HG02938 (cell line): ENCODE measurements around the gene NR1H2.

Experiments used
- ATAC-seq: cut with Tn5 transposase; IDR thresholded peaks from one replicate; pipeline ENCODE4 v1.9.1; 2021; ENCODE audit warnings: mild to moderate bottlenecking, moderate library complexity; ENCODE audit not compliant: unreplicated experiment

Gene NR1H2

GRCh38 chr19:50399368-50399745 lies 23.1 kb downstream of the NR1H2 start:
- ATAC-seq = no peak

- no peak for ATAC-seq
Measured at GRCh38 chr19:50401605-50402450, 25.6 kb downstream of the NR1H2 start.

- ATAC-seq = no peak
Measured at GRCh38 chr19:50402544-50403301, 26.5 kb downstream of the NR1H2 start.

DNA sequence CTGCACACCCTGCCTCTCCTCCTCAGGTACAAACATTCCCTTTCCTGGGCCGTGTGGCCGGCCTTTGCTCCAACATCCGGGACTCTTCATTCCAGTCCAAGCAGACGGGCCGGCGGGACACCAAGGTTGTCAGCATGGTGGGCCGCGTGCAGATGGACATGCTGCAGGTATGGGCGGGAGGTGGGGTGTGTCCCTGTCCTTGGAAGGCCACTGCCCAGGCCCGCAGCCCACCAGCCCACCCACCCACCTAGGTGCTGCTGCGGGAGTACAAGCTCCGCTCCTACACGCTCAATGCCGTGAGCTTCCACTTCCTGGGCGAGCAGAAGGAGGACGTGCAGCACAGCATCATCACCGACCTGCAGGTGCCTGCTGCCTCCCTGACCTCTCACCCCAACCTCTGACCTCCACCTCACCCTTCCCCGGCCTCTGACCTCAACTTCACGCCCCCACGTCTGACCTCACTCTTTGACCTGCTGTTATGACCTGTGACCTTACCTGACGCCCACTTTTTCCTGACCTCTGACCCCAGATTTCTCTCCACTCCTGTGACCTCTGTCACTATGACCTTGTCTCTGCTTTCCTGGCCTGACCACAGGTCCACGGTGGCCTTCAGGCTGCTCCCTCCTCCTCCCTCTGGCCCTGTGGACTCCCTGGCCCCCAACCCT lies 30.0 kb downstream of the NR1H2 start:
- ATAC-seq = no peak

GRCh38 chr19:50406829-50407228 lies 30.6 kb downstream of the NR1H2 start:
- ATAC-seq = no peak

GRCh38 chr19:50409347-50409746 lies 33.1 kb downstream of the NR1H2 start:
- no peak for ATAC-seq

DNA sequence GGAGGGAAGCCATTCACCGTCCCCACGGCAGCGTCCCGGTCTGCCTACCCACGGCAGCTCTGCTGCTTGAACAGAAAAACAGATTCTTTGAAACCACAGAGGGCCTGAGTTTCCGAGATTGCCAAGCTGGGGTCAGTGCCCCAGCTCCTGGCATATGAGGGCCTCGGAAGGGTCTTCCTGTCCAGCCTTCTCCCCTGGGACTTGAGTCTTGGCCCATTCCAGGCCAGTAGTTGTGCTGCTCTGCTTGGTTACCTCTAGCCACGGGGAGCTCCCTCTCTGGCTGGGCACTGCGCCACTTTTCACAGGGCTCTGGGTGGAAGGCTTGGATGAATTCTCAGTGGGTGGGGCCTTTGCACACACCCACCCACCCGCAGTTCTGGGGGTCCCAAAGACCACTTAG lies 33.9 kb downstream of the NR1H2 start:
- ATAC-seq = no peak

- no peak for ATAC-seq
Measured at GRCh38 chr19:50412419-50412818, 36.2 kb downstream of the NR1H2 start.

- ATAC-seq = no peak
Measured at GRCh38 chr19:50413096-50413495, 36.8 kb downstream of the NR1H2 start.

- no peak for ATAC-seq
Measured at GRCh38 chr19:50413531-50413930, 37.3 kb downstream of the NR1H2 start.

DNA sequence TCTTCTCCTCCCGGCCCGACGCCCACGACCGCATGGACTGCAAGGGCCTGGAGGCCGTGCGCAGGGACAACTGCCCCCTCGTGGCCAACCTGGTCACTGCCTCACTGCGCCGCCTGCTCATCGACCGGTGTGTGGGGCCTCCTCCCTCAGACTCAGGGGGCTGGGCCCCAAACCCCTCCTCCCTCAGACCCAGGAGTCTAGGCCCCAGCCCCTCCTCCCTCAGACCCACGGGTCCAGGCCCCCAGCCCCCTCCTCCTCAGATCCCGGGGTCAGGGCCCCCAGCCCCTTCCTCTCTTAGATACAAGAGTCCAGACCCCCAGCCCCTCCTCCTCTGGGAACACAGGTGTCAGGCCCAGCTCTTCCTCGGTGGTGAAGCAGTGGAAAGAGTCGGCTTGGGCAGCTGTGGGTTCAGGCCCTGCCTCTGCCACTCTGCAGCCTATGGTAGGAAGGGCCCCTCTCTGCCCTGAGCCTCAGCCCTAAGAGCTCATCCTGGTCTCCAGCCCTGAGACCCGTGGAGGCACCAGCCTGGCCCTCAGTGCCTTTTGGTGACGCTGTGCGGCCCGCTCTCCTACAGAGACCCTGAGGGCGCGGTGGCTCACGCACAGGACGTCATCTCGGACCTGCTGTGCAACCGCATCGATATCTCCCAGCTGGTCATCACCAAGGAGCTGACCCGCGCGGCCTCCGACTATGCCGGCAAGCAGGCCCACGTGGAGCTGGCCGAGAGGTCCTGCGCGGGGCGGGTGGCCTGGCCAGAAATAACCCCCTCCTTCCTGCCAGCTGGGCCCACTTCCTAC lies 38.8 kb downstream of the NR1H2 start:
- ATAC-seq = no peak

DNA sequence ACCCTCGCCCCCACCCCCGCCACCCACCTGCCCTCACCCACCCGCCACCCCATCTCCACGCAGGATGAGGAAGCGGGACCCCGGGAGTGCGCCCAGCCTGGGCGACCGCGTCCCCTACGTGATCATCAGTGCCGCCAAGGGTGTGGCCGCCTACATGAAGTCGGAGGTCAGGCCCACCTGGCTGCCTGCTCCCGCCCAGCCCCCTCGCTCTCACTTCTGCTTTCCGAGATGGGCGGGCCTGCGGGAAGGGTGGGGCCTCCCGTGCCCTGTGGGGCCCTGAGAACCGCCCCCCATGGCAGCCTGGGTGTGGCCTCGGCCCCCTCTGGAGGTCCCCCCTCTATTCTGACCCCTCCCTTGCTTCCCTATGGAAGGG lies 39.4 kb downstream of the NR1H2 start:
- ATAC-seq = no peak

DNA sequence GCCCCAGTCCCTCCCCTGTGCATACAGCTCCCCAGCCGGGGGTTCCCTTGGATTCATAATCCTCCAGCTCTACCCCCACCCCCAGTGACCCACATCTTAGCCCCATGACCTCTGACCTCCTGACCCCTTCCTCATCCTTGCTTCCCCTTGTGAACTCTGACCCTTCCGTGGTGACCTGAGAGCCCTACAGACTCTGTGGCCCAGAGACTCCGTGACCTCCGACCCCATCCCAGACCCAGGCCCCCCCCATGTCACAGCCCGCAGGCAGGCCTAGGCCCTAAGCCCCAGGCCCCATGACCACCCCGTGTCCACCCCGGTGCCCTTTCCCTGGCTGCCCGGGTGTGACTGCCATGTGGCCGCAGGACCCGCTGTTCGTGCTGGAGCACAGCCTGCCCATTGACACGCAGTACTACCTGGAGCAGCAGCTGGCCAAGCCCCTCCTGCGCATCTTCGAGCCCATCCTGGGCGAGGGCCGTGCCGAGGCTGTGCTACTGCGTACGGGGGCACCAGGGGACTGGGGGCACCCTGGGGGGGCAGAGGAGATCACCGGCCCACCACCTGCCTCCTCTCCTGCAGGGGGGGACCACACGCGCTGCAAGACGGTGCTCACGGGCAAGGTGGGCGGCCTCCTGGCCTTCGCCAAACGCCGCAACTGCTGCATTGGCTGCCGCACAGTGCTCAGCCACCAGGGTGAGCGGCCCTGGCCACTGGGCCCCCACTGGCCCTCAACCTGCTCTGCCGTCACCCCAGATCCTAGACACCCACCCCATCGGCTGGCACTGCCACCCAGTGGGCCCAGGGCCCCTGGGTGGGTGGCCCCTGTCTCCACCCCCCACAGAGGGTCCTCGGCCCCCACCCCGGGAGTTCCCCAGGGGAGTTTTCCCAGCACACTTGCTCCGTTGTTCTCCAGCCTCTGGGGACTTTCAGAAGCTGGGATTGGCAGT lies 40.0 kb downstream of the NR1H2 start:
- no peak for ATAC-seq

DNA sequence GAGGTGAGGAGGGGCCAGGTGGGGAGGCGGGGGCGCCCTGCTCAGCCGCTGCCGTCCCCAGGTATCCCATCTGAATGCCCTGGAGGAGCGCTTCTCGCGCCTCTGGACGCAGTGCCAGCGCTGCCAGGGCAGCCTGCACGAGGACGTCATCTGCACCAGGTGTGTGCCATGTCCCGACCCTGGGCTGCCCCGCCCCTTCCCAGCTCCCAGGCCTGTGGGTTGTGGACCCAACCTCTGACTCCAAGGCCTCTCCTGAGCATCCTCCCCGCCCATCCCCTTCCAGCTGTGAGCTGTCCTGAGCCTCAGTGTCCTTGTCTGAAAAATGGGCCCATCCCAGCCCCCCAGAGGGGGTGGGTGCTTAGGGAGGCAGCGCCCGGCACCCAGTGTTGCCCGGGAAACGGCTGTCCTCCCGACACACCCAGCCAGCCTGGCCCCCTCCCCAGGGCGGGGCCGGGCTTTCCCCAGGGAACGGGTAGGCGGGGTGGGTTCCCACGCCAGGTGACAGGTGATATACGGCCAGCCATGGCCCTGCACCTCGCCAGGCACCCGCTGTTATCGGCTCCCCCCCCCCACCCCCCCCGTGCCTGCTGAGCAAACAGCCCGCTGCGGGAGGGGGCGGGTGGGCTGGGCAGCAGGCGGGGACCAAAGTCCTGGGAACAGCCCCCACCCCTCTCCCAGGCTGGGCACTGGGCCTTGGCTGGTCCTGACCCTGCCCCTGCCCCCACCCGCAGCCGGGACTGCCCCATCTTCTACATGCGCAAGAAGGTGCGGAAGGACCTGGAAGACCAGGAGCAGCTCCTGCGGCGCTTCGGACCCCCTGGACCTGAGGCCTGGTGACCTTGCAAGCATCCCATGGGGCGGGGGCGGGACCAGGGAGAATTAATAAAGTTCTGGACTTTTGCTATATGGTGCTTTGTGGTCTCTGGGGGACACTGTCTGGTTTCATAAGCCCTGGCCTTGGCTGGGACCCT lies 41.1 kb downstream of the NR1H2 start:
- no peak for ATAC-seq

GRCh38 chr19:50418176-50419021 lies 42.1 kb downstream of the NR1H2 start, which contains the start of gene SPIB:
Gene SPIB, plus strand, starts transcription at chr19:50418938. Its CDS starts 25 bp downstream, at chr19:50418963.
- no peak for ATAC-seq

DNA sequence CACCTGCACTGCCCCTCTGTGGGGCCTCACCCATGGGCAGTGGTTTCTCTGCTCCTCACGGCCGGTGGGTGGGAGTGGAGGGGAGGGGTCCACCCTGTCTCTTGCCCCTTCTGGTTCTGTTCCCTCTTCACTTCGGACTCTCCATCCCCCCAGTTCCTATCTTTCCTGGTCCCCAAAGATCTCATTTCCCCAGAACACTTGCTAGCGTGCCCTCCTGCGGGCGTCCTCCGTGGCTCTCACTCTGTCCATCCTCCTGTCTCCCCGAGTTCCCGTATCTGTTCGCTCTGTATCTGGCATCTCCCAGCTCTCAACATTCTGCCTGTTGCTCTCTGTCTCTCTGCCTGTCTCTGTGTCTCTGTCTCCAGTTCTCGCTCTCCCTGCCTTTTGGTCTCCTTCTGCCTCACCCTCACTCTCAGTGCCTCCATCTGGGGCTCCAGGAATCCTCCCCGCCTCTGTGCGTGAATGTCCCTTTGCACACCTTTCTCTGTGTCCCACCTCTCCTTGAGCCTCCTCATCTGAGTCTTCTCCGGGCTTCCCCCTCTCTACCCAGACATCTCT lies 42.8 kb downstream of the NR1H2 start:
- ATAC-seq = no peak

- no peak for ATAC-seq
Measured at GRCh38 chr19:50419580-50420035, 43.4 kb downstream of the NR1H2 start.
